Loucy (cell line): ENCODE measurements around the gene MEF2A.

ENCODE experiments used
- EZH2phosphoT487 ChIP-seq: fragments of 200-600 bp; IDR thresholded peaks from 2 replicates; pipeline ENCODE4 v1.6.1; 2018; ENCODE audit warnings: antibody characterized with exemption, mild to moderate bottlenecking, moderate library complexity, borderline replicate concordance
- TF ChIP-seq, protein P1 (sequence below): fragments of 200-600 bp; sonication (generic); conservative IDR thresholded peaks from 2 replicates; pipeline ENCODE4 v1.5.1; 2014; ENCODE audit warnings: mild to moderate bottlenecking, antibody characterized with exemption, low read length

DNA sequence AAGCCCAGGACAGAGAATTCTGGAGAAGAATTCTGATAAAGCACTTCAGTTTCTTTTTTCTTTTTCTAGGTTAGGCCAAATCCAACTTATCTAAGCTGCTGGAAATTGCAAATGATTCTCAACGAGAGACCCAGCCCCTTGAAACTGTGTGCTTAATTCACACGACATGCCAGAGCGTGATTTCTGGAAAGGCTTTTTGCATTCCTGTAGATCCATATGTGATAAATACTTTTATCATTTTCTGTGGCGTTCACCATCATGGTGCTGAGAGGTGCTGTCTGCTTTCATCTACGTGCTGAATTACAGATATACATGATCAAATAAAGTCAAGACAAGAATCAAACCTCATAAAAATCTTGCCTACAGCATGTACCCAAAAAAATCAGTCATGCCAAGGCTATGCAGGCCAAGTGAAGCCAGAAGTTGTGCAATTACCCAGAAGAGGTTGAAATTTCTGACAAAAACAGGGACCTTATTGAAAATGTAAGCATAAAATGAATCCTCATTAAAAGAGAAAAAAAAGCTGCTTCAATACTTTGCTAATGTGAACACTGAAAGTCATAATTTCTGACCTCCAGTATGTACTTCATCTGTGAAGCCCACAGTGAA, 10.8 kb upstream of the MEF2A start:
- no peak for TF ChIP-seq EZH2phosphoT487
- TF ChIP-seq, protein P1, sequence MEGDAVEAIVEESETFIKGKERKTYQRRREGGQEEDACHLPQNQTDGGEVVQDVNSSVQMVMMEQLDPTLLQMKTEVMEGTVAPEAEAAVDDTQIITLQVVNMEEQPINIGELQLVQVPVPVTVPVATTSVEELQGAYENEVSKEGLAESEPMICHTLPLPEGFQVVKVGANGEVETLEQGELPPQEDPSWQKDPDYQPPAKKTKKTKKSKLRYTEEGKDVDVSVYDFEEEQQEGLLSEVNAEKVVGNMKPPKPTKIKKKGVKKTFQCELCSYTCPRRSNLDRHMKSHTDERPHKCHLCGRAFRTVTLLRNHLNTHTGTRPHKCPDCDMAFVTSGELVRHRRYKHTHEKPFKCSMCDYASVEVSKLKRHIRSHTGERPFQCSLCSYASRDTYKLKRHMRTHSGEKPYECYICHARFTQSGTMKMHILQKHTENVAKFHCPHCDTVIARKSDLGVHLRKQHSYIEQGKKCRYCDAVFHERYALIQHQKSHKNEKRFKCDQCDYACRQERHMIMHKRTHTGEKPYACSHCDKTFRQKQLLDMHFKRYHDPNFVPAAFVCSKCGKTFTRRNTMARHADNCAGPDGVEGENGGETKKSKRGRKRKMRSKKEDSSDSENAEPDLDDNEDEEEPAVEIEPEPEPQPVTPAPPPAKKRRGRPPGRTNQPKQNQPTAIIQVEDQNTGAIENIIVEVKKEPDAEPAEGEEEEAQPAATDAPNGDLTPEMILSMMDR = no peak
